Kidney (tissue), 14 donors: Measurements from ENCODE around the gene AP3B2. TPM values are rescaled to one million over a fixed set of nuclear protein-coding genes. Genes with fewer than 3 reads are reported as not detected.

Experiments used
- DNase-seq, 5 donors: peaks; one replicate each; pipeline ENCODE4 v3.0.0-alpha.2; 2013 to 2020
- FAIRE-seq: peaks from 2 replicates; lab custom pipeline; 2012; peaks lifted over from hg19 to GRCh38; lab: Jason Lieb, UNC
- H3K27ac ChIP-seq, 2 donors: one replicate each; pipeline ENCODE4 v1.7.0; 2013; ENCODE audit warnings: low read depth in 2 of 2, low read length in 2 of 2, inconsistent platforms in 1 of 2
- H3K27me3 ChIP-seq: one replicate; pipeline ENCODE4 v1.7.1; 2013; ENCODE audit warnings: low read length, inconsistent platforms; ENCODE audit not compliant: control insufficient read depth, insufficient read depth
- H3K36me3 ChIP-seq, 3 donors: one replicate each; pipeline versions ENCODE4 v1.7.0 to v1.7.1; 2013; ENCODE audit warnings: low read length in 3 of 3, control low read depth in 1 of 3, inconsistent platforms in 1 of 3; ENCODE audit not compliant: insufficient read depth in 3 of 3, control insufficient read depth in 2 of 3
- H3K4me1 ChIP-seq, 3 donors: one replicate each; pipeline versions ENCODE4 v1.7.0 to v1.7.1; 2013; ENCODE audit warnings: low read length in 3 of 3, inconsistent platforms in 1 of 3, low read depth in 1 of 3; ENCODE audit not compliant: control insufficient read depth in 2 of 3, insufficient read depth in 2 of 3
- H3K4me3 ChIP-seq, 3 donors: one replicate each; pipeline versions ENCODE4 v1.7.0 to v1.8.1; 2013; ENCODE audit warnings: low read length in 3 of 3, control low read depth in 1 of 3, inconsistent platforms in 1 of 3
- H3K9ac ChIP-seq, 3 donors: one replicate each; pipeline versions ENCODE4 v1.7.0 to v1.7.1; 2013; ENCODE audit warnings: low read length in 3 of 3, control low read depth in 1 of 3, inconsistent platforms in 1 of 3
- H3K9me3 ChIP-seq, 3 donors: one replicate each; pipeline versions ENCODE4 v1.7.0 to v1.7.1; 2013; ENCODE audit warnings: low read length in 3 of 3, control low read depth in 1 of 3, inconsistent platforms in 1 of 3; ENCODE audit not compliant: control insufficient read depth in 2 of 3, insufficient read depth in 1 of 3
- intact Hi-C: fragments of 100-400 bp; cut with DNase I; formaldehyde crosslinking; loops from one replicate; pipeline ENCODE4 v1.11.1; 2022
- polyA plus RNA-seq: library from polyadenylated mRNA; stranded (reverse); fragments of 350-450 nt; fragmentation: Illumina TruSeq; extraction: RNeasy Lipid Tissue Mini Kit (QIAGEN cat#74804); gene quantifications from one replicate; pipeline ENCODE4 v1.2.3, GENCODE V29; 2014; ENCODE audit warnings: low read depth, low replicate concordance; ENCODE audit not compliant: insufficient read depth
- total RNA-seq: library from RNA; stranded (reverse); fragmentation: NEBNext Ultra II Directional; extraction: Animal tissue kit (Norgen Biotek cat#: 25700); gene quantifications from one replicate; pipeline ENCODE4 v1.2.1, GENCODE V29; 2021
- TF ChIP-seq, protein P1 (sequence below): IDR thresholded peaks from 3 replicates; pipeline ENCODE4 v1.5.1; 2012; ENCODE audit warnings: mild to moderate bottlenecking, moderate library complexity, borderline replicate concordance; ENCODE audit not compliant: insufficient read depth; ENCODE audit errors: extremely low read depth
- donor health status: control.
- donor health status: control.
- donor health status: control.
- donor health status: control.
- donor health status: control.
- donor health status: DM: yes; HTN: yes; CAD: no.
- donor health status: Normal renal cell carcinoma (clear cell type).

The AP3B2 gene
- total and polyA plus RNA-seq, 2 donors from 2014 or later: 1.8 to 4.7 TPM

DNA sequence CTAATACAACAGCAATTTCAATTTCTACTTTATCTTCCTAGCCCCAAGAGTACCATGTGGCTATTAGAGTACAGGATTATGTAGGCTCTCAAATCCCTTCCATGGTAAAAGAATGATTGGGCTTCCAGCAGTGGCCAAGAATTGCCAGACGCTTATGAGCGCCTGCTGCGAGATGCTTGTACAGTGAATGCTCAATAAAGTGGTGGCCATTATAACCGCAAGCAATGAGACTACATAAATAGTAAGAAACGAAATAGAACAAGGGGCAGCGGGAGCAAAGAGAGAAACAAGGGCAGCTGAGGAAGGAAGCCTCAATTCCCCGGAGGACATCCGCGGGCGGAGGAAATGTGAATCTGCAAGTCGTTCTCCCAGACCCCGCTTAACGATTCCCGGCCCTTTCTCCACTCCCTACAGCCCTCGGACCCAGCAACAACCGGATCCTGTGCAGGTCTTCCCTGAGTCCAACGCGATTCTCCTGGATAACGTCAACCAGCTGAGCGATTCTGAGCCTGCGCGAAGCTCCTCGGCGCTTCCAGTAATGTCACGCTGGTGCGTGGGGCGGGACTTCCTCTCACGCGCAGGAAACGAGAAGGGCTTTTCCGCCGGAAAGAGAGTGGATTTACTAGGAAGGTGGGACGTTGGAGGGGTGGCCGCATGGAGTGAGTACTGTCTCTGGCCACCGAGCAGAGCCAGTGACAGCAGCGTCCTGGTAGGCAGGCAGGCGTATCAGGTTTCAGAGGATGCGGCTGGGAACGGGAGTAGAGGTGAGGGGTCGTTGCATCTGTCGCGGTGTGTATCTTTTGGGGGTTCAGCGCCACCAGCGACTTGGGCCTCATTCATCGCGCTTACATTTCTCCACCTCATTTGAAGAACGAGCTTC is 40.5 kb upstream of the AP3B2 start:
- DNase-seq: peak; percentile 95 to 99 (median 95)
- Histone ChIP-seq H3K4me3 (peak overlapping the region; percentile 85 to 100 (median 99)), H3K27me3 (no peaks in the 10 kb centered on the region), H3K4me1 (peaks cover 5 to 11% (median 9%) of the 10 kb centered on the region in 3 donors), H3K9me3 (no peaks in the 10 kb centered on the region), H3K36me3 (peaks cover 0 to 10% (median 3%) of the 10 kb centered on the region in 3 donors), H3K9ac (peak overlapping the region; percentile 77 to 99 (median 88)), H3K27ac (peak overlapping the region; percentile 85 to 95)
- TF ChIP-seq, protein P1, sequence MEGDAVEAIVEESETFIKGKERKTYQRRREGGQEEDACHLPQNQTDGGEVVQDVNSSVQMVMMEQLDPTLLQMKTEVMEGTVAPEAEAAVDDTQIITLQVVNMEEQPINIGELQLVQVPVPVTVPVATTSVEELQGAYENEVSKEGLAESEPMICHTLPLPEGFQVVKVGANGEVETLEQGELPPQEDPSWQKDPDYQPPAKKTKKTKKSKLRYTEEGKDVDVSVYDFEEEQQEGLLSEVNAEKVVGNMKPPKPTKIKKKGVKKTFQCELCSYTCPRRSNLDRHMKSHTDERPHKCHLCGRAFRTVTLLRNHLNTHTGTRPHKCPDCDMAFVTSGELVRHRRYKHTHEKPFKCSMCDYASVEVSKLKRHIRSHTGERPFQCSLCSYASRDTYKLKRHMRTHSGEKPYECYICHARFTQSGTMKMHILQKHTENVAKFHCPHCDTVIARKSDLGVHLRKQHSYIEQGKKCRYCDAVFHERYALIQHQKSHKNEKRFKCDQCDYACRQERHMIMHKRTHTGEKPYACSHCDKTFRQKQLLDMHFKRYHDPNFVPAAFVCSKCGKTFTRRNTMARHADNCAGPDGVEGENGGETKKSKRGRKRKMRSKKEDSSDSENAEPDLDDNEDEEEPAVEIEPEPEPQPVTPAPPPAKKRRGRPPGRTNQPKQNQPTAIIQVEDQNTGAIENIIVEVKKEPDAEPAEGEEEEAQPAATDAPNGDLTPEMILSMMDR: no peak
- intact Hi-C loops: no loop called here
- peak; percentile 66 for FAIRE-seq

DNA sequence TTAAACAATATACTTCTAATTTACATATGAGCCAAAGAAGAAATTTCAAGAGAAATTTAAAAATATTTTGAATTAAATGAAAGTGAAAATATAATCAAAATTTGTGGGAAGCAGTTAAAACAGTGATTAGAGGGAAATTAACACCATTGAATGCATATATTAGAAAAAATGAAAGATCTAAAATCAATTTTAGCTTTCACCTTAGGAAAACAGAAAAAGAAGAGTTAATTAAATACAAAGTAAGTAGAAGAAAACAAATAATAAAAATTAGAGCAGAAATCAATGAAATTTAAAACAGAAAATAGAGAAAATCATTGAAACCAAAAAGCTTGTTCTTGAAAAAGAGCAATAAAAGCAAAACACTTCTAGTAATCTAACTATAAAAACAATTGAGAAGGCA is 38.6 kb upstream of the AP3B2 start:
- FAIRE-seq (no peak), DNase-seq (no peak)
- Histone ChIP-seq H3K9ac (no peak overlapping the region), H3K4me3 (no peak overlapping the region), H3K36me3 (peaks cover 0 to 3% (median 0%) of the 10 kb centered on the region in 3 donors), H3K27me3 (no peaks in the 10 kb centered on the region), H3K9me3 (no peaks in the 10 kb centered on the region), H3K27ac (no peak overlapping the region), H3K4me1 (peaks cover 5 to 11% (median 9%) of the 10 kb centered on the region in 3 donors)
- TF ChIP-seq, protein P1: no peak
- intact Hi-C loops: no loop called here

DNA sequence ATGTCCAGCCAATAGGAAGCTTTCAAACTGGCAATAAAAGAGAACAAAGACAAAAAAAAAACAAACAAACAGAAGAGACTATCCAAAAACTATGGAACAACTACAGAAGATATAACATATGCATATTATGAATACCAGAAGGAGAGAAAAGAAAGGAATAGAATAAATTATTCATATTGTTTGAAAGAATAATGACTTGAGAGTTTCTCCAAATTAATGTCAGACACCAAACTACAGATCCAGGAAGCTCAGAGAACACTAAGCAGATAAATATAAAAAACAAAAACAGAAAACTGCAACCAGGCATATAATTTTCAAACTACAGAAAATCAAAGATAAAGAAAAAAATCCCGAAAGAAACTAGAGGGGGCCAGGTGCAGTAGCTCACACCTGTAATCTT is 34.1 kb upstream of the AP3B2 start:
- H3K4me3 ChIP-seq: no peak overlapping the region
- H3K9ac ChIP-seq: no peak overlapping the region
- H3K4me1 ChIP-seq: no peaks in the 10 kb centered on the region
- intact Hi-C loops: no loop called here
- TF ChIP-seq, protein P1: no peak
- no peaks in the 10 kb centered on the region for H3K9me3 ChIP-seq
- no peaks in the 10 kb centered on the region for H3K27me3 ChIP-seq
- FAIRE-seq (no peak), DNase-seq (no peak)
- H3K36me3 ChIP-seq: no peaks in the 10 kb centered on the region
- H3K27ac ChIP-seq: no peak overlapping the region
